Trophoblast cell (in vitro differentiated cells and primary cell): ENCODE data around the gene VPS4B.

Experiments
- DNase-seq, 2 donors: peaks; one replicate each; pipeline ENCODE4 v3.0.0-alpha.2; 2016
- H2AFZ ChIP-seq: 2 replicates; pipeline ENCODE4 v1.6.1; 2013; ENCODE audit warnings: low read length, moderate library complexity, mild to moderate bottlenecking; ENCODE audit not compliant: insufficient read depth, poor library complexity
- H2AK5ac ChIP-seq: 2 replicates; pipeline ENCODE4 v1.6.1; 2013; ENCODE audit warnings: mild to moderate bottlenecking, low read length
- H2BK120ac ChIP-seq: 2 replicates; pipeline ENCODE4 v1.6.1; 2013; ENCODE audit warnings: low read length, mild to moderate bottlenecking, moderate library complexity; ENCODE audit not compliant: insufficient read depth, poor library complexity
- H2BK12ac ChIP-seq: 2 replicates; pipeline ENCODE4 v1.6.1; 2013; ENCODE audit warnings: mild to moderate bottlenecking, low read length, moderate library complexity
- H2BK5ac ChIP-seq: 2 replicates; pipeline ENCODE4 v1.6.1; 2013; ENCODE audit warnings: low read length, low read depth, moderate library complexity, mild to moderate bottlenecking; ENCODE audit not compliant: poor library complexity
- H3K14ac ChIP-seq: 2 replicates; pipeline ENCODE4 v1.6.1; 2013; ENCODE audit warnings: mild to moderate bottlenecking, low read length
- H3K18ac ChIP-seq: 2 replicates; pipeline ENCODE4 v1.6.1; 2013; ENCODE audit warnings: mild to moderate bottlenecking, low read length
- H3K23ac ChIP-seq: 2 replicates; pipeline ENCODE4 v1.6.1; 2013; ENCODE audit warnings: low read length
- H3K27ac ChIP-seq: 2 replicates; pipeline ENCODE4 v1.5.1; 2013; ENCODE audit warnings: low read depth, mild to moderate bottlenecking, inconsistent platforms, low read length, moderate library complexity
- H3K27me3 ChIP-seq: 2 replicates; pipeline ENCODE4 v1.6.1; 2013; ENCODE audit warnings: inconsistent platforms, mild to moderate bottlenecking, low read length, moderate library complexity; ENCODE audit not compliant: insufficient read depth
- H3K36me3 ChIP-seq, 2 experiments: 1 replicate in 1 of 2; 2 replicates in 1 of 2; pipeline ENCODE4 v1.6.1; 2013; ENCODE audit warnings: low read length in 2 of 2, mild to moderate bottlenecking in 2 of 2, moderate library complexity in 1 of 2; ENCODE audit not compliant: insufficient read depth in 2 of 2, control insufficient read depth in 1 of 2
- H3K4ac ChIP-seq: 2 replicates; pipeline ENCODE4 v1.6.1; 2013; ENCODE audit warnings: low read depth, mild to moderate bottlenecking, low read length, moderate library complexity
- H3K4me1 ChIP-seq, 2 experiments: 1 replicate in 1 of 2; 2 replicates in 1 of 2; pipeline ENCODE4 v1.6.1; 2013; ENCODE audit warnings: low read length in 2 of 2, mild to moderate bottlenecking in 2 of 2, moderate library complexity in 1 of 2; ENCODE audit not compliant: insufficient read depth in 2 of 2, control insufficient read depth in 1 of 2
- H3K4me2 ChIP-seq: 2 replicates; pipeline ENCODE4 v1.6.1; 2013; ENCODE audit warnings: inconsistent platforms, mild to moderate bottlenecking, low read length, moderate library complexity
- H3K4me3 ChIP-seq: 2 replicates; pipeline ENCODE4 v1.5.1; 2013; ENCODE audit warnings: mild to moderate bottlenecking, low read depth, low read length, inconsistent platforms
- H3K79me1 ChIP-seq: one replicate; pipeline ENCODE4 v1.6.1; 2013; ENCODE audit warnings: low read length
- H3K79me2 ChIP-seq: 2 replicates; pipeline ENCODE4 v1.6.1; 2013; ENCODE audit warnings: low read length, mild to moderate bottlenecking; ENCODE audit not compliant: control insufficient read depth, insufficient read depth, poor library complexity
- H3K9ac ChIP-seq: 2 replicates; pipeline ENCODE4 v1.6.1; 2013; ENCODE audit warnings: mild to moderate bottlenecking, low read length
- H3K9me3 ChIP-seq: 2 replicates; pipeline ENCODE4 v1.6.1; 2013; ENCODE audit warnings: low read depth, mild to moderate bottlenecking, control low read depth, inconsistent platforms, low read length; ENCODE audit not compliant: insufficient read depth
- H4K12ac ChIP-seq: 2 replicates; pipeline ENCODE4 v1.6.1; 2013; ENCODE audit warnings: low read depth, mild to moderate bottlenecking, low read length, moderate library complexity
- H4K8ac ChIP-seq: 2 replicates; pipeline ENCODE4 v1.6.1; 2013; ENCODE audit warnings: low read depth, mild to moderate bottlenecking, low read length, moderate library complexity
- H4K91ac ChIP-seq: one replicate; pipeline ENCODE4 v1.6.1; 2013; ENCODE audit warnings: low read depth, mild to moderate bottlenecking, low read length, moderate library complexity
- WGBS: extraction: QIAGEN DNeasy Blood & Tissue Kit; methylation state at CpG from one replicate; pipeline ENCODE4 v1.1.7; 2013; ENCODE audit warnings: missing lambda C conversion rate; ENCODE audit not compliant: insufficient read length, insufficient coverage; ENCODE audit errors: extremely low coverage; 5-methylcytosine and 5-hydroxymethylcytosine counted together

Gene VPS4B

GRCh38 chr18:63378919-63379638, 43.2 kb downstream of the VPS4B start:
- Histone ChIP-seq H3K4me2 (no peak overlapping the region), H3K14ac (no peak overlapping the region), H2BK120ac (no peak overlapping the region), H2BK5ac (no peak overlapping the region), H4K91ac (no peak overlapping the region), H3K9me3 (peaks cover 4% of the 10 kb centered on the region), H4K8ac (no peak overlapping the region), H3K79me2 (no peaks in the 10 kb centered on the region), H3K18ac (no peak overlapping the region), H2AFZ (no peak overlapping the region), H3K79me1 (no peaks in the 10 kb centered on the region), H3K4me3 (no peak overlapping the region), H3K4ac (no peak overlapping the region), H2BK12ac (no peak overlapping the region), H3K36me3 (peaks cover 0 to 5% of the 10 kb centered on the region in 2 experiments), H3K9ac (no peak overlapping the region), H2AK5ac (no peak overlapping the region), H3K27me3 (no peaks in the 10 kb centered on the region), H3K27ac (no peak overlapping the region), H3K4me1 (no peaks in the 10 kb centered on the region), H4K12ac (no peak overlapping the region), H3K23ac (no peak overlapping the region)
- DNase-seq, result no peak
- WGBS, result no CpG with 5 or more reads among the region's 4 CpGs

GRCh38 chr18:63377275-63377980, 44.8 kb downstream of the VPS4B start:
- H3K18ac ChIP-seq, result no peak overlapping the region
- no peak overlapping the region for H3K4me2 ChIP-seq
- H3K9me3 ChIP-seq, result peaks cover 4% of the 10 kb centered on the region
- no peaks in the 10 kb centered on the region for H3K27me3 ChIP-seq
- H3K79me1 ChIP-seq, result no peaks in the 10 kb centered on the region
- H2BK120ac ChIP-seq, result no peak overlapping the region
- no peak overlapping the region for H4K91ac ChIP-seq
- DNase-seq, result no peak
- WGBS, result no CpG with 5 or more reads among the region's 2 CpGs
- H3K27ac ChIP-seq, result no peak overlapping the region
- no peak overlapping the region for H2AFZ ChIP-seq
- no peak overlapping the region for H2AK5ac ChIP-seq
- no peak overlapping the region for H2BK12ac ChIP-seq
- no peak overlapping the region for H3K4ac ChIP-seq
- H4K8ac ChIP-seq, result no peak overlapping the region
- H3K14ac ChIP-seq, result no peak overlapping the region
- no peaks in the 10 kb centered on the region for H3K79me2 ChIP-seq
- no peak overlapping the region for H3K23ac ChIP-seq
- H2BK5ac ChIP-seq, result no peak overlapping the region
- H3K4me3 ChIP-seq, result no peak overlapping the region
- H4K12ac ChIP-seq, result no peak overlapping the region
- H3K36me3 ChIP-seq, result no peaks in the 10 kb centered on the region
- H3K9ac ChIP-seq, result no peak overlapping the region
- no peaks in the 10 kb centered on the region for H3K4me1 ChIP-seq

GRCh38 chr18:63376538-63376937, 45.7 kb downstream of the VPS4B start:
- H3K23ac ChIP-seq, result no peak overlapping the region
- WGBS, result no CpG with 5 or more reads among the region's 2 CpGs
- no peak overlapping the region for H4K8ac ChIP-seq
- H3K4me3 ChIP-seq, result no peak overlapping the region
- no peak overlapping the region for H3K9ac ChIP-seq
- H3K4me1 ChIP-seq, result no peaks in the 10 kb centered on the region
- DNase-seq, result peak; percentile 13 to 58
- H3K9me3 ChIP-seq, result peaks cover 4% of the 10 kb centered on the region
- H3K79me2 ChIP-seq, result no peaks in the 10 kb centered on the region
- no peak overlapping the region for H2BK12ac ChIP-seq
- H2BK5ac ChIP-seq, result no peak overlapping the region
- H4K91ac ChIP-seq, result no peak overlapping the region
- H3K79me1 ChIP-seq, result no peaks in the 10 kb centered on the region
- H3K18ac ChIP-seq, result no peak overlapping the region
- H2AFZ ChIP-seq, result no peak overlapping the region
- H3K36me3 ChIP-seq, result no peaks in the 10 kb centered on the region
- no peak overlapping the region for H4K12ac ChIP-seq
- H3K27ac ChIP-seq, result no peak overlapping the region
- H3K4me2 ChIP-seq, result no peak overlapping the region
- no peak overlapping the region for H2BK120ac ChIP-seq
- no peaks in the 10 kb centered on the region for H3K27me3 ChIP-seq
- no peak overlapping the region for H2AK5ac ChIP-seq
- no peak overlapping the region for H3K14ac ChIP-seq
- H3K4ac ChIP-seq, result no peak overlapping the region

GRCh38 chr18:63374540-63374939, 47.7 kb downstream of the VPS4B start:
- H4K8ac ChIP-seq, result no peak overlapping the region
- no peak overlapping the region for H2BK5ac ChIP-seq

More at GRCh38 chr18:63374540-63374939, 47.7 kb downstream of the VPS4B start:
- Histone ChIP-seq H3K27me3 (no peaks in the 10 kb centered on the region), H3K9ac (no peak overlapping the region), H3K27ac (no peak overlapping the region), H2AK5ac (no peak overlapping the region), H3K4ac (no peak overlapping the region), H3K9me3 (peaks cover 4% of the 10 kb centered on the region), H3K18ac (no peak overlapping the region), H2BK12ac (no peak overlapping the region), H3K14ac (no peak overlapping the region), H3K36me3 (no peaks in the 10 kb centered on the region), H3K4me2 (no peak overlapping the region), H2AFZ (no peak overlapping the region), H2BK120ac (no peak overlapping the region), H4K91ac (no peak overlapping the region), H3K79me2 (no peaks in the 10 kb centered on the region), H3K79me1 (no peaks in the 10 kb centered on the region), H4K12ac (no peak overlapping the region), H3K4me3 (no peak overlapping the region), H3K4me1 (no peaks in the 10 kb centered on the region), H3K23ac (no peak overlapping the region)
- WGBS, result no CpG with 5 or more reads among the region's 1 CpG
- DNase-seq, result peak in 1 of 2 donors; percentile 5
